GM21825 (cell line): ENCODE results near the gene APOC4.
"Not testable (repeated sequence)": the region's sequence is repeated elsewhere in the genome, so short reads cannot be mapped to it uniquely, and the experiment has no call there.

ENCODE experiments used
- ATAC-seq: cut with Tn5 transposase; IDR thresholded peaks from one replicate; pipeline ENCODE4 v1.9.1; 2021; ENCODE audit warnings: mild to moderate bottlenecking, moderate library complexity; ENCODE audit not compliant: unreplicated experiment

Gene APOC4

GRCh38 chr19:44914433-44915206, 27.4 kb upstream of the APOC4 start, which contains the start of gene APOC1:
APOC1 (plus strand) TSS chr19:44914608; CDS start chr19:44914892, 284 bp downstream.
- ATAC-seq = peak; percentile 90

- no peak for ATAC-seq
These were observed 17.8 kb upstream of the APOC4 start for GRCh38 chr19:44924243-44924725.

- no peak for ATAC-seq
These were observed 16.7 kb upstream of the APOC4 start for GRCh38 chr19:44925114-44925891.

- not testable (repeated sequence) for ATAC-seq
These were observed 15.6 kb upstream of the APOC4 start for GRCh38 chr19:44926245-44927077.

- ATAC-seq = no peak
These were observed 14.3 kb upstream of the APOC4 start for GRCh38 chr19:44927746-44928145.

- ATAC-seq = no peak
These were observed 11.9 kb upstream of the APOC4 start for GRCh38 chr19:44930088-44930487.

- ATAC-seq = no peak
These were observed 10.5 kb upstream of the APOC4 start for GRCh38 chr19:44931541-44931940.

- no peak for ATAC-seq
These were observed 2.4 kb upstream of the APOC4 start for GRCh38 chr19:44939668-44940067.

- ATAC-seq = no peak
These were observed 1.8 kb downstream of the APOC4 start for GRCh38 chr19:44943801-44944249.

GRCh38 chr19:44947041-44947581, 5.1 kb downstream of the APOC4 start:
- no peak for ATAC-seq

- ATAC-seq = no peak
These were observed 6.2 kb downstream of the APOC4 start for GRCh38 chr19:44948237-44948636.

GRCh38 chr19:44948763-44949374, 6.8 kb downstream of the APOC4 start:
- ATAC-seq = no peak

- ATAC-seq = no peak
These were observed 7.5 kb downstream of the APOC4 start for GRCh38 chr19:44949550-44949949.

GRCh38 chr19:44951179-44952159, 9.4 kb downstream of the APOC4 start:
- no peak for ATAC-seq

GRCh38 chr19:44954278-44954648, 12.2 kb downstream of the APOC4 start:
- no peak for ATAC-seq

- ATAC-seq = peak; percentile 67
These were observed 12.8 kb downstream of the APOC4 start, which contains the start of gene CLPTM1 for GRCh38 chr19:44954649-44955504. CLPTM1 (plus strand) TSS chr19:44955380; CDS start chr19:44955396, 16 bp downstream.

GRCh38 chr19:44955505-44956439, 13.7 kb downstream of the APOC4 start:
- peak; percentile 25 for ATAC-seq
